ENCODE measurements around the gene PHYH.
"Not testable (repeated sequence)": the region's sequence is repeated elsewhere in the genome, so short reads cannot be mapped to it uniquely, and the experiment has no call there.

The PHYH gene

GRCh38 chr10:13239923-13240322, 59.9 kb downstream of the PHYH start:
- DNase-seq (ENCODE audit: low read depth) = no peak
- no peak overlapping the region for H3K4me3 ChIP-seq (ENCODE audit: low read length)
- TF ChIP-seq, protein P1, sequence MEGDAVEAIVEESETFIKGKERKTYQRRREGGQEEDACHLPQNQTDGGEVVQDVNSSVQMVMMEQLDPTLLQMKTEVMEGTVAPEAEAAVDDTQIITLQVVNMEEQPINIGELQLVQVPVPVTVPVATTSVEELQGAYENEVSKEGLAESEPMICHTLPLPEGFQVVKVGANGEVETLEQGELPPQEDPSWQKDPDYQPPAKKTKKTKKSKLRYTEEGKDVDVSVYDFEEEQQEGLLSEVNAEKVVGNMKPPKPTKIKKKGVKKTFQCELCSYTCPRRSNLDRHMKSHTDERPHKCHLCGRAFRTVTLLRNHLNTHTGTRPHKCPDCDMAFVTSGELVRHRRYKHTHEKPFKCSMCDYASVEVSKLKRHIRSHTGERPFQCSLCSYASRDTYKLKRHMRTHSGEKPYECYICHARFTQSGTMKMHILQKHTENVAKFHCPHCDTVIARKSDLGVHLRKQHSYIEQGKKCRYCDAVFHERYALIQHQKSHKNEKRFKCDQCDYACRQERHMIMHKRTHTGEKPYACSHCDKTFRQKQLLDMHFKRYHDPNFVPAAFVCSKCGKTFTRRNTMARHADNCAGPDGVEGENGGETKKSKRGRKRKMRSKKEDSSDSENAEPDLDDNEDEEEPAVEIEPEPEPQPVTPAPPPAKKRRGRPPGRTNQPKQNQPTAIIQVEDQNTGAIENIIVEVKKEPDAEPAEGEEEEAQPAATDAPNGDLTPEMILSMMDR (IDR thresholded peaks at IDR 0.05; ENCODE audit: insufficient read depth, low read depth, low read length, missing control alignments) = no peak

DNA sequence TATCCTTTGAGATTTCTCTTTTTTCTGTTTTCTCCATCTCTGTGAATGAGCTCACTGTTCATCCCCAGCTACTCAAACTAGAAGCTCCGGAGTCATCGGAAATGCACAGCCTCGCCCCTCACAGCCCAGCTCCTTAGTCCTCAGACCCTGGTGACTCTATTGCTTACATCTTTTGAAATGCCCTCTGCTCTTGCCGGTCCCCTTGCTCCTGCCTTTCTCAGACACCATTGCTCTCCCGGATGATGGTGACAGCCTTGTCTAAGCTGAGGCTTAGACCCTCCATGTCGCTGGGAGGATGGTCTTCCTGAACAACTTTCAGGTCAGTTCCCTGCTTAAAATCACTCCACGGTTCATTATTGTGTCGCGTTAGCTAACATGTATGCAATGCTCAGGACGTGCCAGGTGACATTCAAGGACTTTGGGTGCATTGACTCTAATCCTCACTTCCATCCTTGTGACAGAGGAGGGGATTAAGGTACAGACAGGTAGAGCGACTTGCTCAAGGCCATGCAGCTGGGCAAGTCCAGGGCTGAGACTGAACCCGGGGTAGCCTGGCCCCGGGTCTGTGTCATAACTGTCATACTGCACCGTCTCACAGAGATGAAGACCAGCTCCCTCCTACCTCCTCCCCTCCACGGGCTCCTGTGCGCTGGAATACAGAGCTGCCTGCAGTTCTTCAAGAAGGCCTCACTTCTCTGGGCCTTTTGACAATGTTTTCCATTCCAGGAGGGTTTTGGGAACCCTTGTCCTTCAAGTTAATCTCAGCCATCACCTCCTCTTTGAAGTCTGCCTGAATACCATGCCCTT, 61.4 kb downstream of the PHYH start:
- TF ChIP-seq, protein P1 (IDR thresholded peaks at IDR 0.05; ENCODE audit: insufficient read depth, low read depth, low read length, missing control alignments) = no peak
- no peak for DNase-seq (ENCODE audit: low read depth)
- no peak overlapping the region for H3K4me3 ChIP-seq (ENCODE audit: low read length)

- no peak for DNase-seq (ENCODE audit: low read depth)
- H3K4me3 ChIP-seq (ENCODE audit: low read length) = no peak overlapping the region
- TF ChIP-seq, protein P1 (IDR thresholded peaks at IDR 0.05; ENCODE audit: insufficient read depth, low read depth, low read length, missing control alignments) = no peak
Measured at GRCh38 chr10:13236638-13237037, 63.2 kb downstream of the PHYH start.

DNA sequence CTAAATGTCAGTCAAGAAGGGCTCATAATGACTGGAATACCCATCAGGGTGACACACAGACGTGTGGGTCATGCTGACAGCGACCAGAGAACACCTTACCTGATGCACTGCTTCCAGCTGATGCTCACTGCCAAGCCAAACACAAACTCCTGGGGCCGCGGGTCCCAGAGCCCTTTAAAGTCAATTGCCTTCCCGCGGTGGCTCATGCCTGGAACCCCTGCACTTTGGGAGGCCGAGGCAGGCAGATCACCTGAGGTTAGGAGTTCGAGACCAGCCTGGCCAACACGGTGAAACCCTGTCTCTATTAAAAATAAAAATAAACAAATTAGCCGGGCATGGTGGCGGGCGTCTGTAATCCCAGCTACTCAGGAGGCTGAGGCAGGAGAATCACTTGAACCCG, 65.1 kb downstream of the PHYH start:
- H3K4me3 ChIP-seq (ENCODE audit: low read length); DNase-seq (ENCODE audit: low read depth): not testable (repeated sequence)

DNA sequence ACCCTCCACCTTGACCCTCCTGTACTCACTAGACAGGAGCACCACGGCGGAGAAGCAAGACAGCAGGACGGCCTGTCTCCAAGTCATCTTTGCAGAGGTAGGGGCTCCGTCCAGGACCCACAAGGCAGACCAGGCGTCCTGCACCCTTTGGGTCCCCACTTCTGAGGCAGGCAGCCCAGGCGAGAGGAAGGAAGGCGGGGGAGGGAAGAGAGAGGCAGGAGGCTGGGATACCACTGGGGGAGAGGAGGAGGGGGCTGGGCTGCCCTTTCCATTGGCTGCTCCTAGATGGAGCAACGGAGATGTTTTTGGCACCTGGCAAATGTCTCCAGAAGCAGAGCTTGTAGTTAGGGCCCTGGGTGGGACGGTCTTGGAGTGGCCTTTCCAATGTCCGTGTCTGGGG, 65.7 kb downstream of the PHYH start, which contains the start of gene UCMA:
UCMA (minus strand) TSS at position 203 of the 400 bp plus-strand sequence; CDS start at position 87, 116 bp downstream.
- TF ChIP-seq, protein P1 (IDR thresholded peaks at IDR 0.05; ENCODE audit: insufficient read depth, low read depth, low read length, missing control alignments) = no peak
- DNase-seq (ENCODE audit: low read depth) = no peak
- no peak within 1 kb of the TSS for H3K4me3 ChIP-seq (ENCODE audit: low read length)

- DNase-seq (ENCODE audit: low read depth) = no peak
- TF ChIP-seq, protein P1 (IDR thresholded peaks at IDR 0.05; ENCODE audit: insufficient read depth, low read depth, low read length, missing control alignments) = no peak
- H3K4me3 ChIP-seq (ENCODE audit: low read length) = no peak overlapping the region
Measured at GRCh38 chr10:13233358-13233757, 66.5 kb downstream of the PHYH start.

DNA sequence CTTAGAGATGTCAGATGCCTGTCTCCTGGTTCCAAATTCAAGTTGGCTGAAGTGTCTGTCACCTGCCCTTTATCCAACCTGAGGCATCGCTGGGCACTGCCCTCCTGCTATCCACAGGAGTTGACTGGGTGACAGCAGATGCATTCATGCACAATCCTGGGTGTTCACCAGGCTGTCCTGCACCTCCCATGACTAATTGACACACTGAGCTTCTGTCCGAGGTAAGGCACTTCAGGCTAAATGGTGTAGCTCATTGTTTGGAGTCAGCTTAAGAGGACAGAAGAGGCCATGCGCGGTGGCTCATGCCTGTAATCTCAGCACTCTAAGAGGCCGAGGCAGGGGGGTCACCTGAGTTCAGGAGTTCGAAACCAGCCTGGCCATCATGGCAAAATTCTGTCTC, 68.1 kb downstream of the PHYH start:
- peak; percentile 11 for DNase-seq (ENCODE audit: low read depth)
- TF ChIP-seq, protein P1 (IDR thresholded peaks at IDR 0.05; ENCODE audit: insufficient read depth, low read depth, low read length, missing control alignments) = no peak

More for the DNA sequence above, 68.1 kb downstream of the PHYH start:
- no peak overlapping the region for H3K4me3 ChIP-seq (ENCODE audit: low read length)
